Measurements from ENCODE around the gene MSI1. TPM values are rescaled to one million over a fixed set of nuclear protein-coding genes. Genes with fewer than 3 reads are reported as not detected.

Gene MSI1
- total and polyA plus RNA-seq, 2 experiments from 2014 or later: 12.8 to 16.9 TPM

- Histone ChIP-seq H3K9me2 (ENCODE audit: insufficient read depth) (no peaks in the 10 kb centered on the region), H4K20me1 (replicated peaks; ENCODE audit: insufficient read depth) (no peaks in the 10 kb centered on the region), H3K79me2 (replicated peaks; ENCODE audit: insufficient read depth) (no peaks in the 10 kb centered on the region), H2AFZ (no peak overlapping the region), H3F3A (replicated peaks; ENCODE audit: low read depth) (no peaks in the 10 kb centered on the region), H3K36me3 (ENCODE audit: insufficient read depth) (no peaks in the 10 kb centered on the region), H3K4me1 (ENCODE audit: insufficient read depth) (no peaks in the 10 kb centered on the region), H3K4me3 (no peak overlapping the region), H3K27ac (ENCODE audit: low read depth) (no peak overlapping the region), H3K27me3 (ENCODE audit: insufficient read depth) (no peaks in the 10 kb centered on the region), H3K4me2 (no peak overlapping the region)
- no peak overlapping the region for H3K4me3 Mint-ChIP-seq
- peaks cover 21% of the 10 kb centered on the region for H3K9me3 Mint-ChIP-seq
- H3K27ac Mint-ChIP-seq: no peak overlapping the region
- TF ChIP-seq POLR2AphosphoS5 (IDR thresholded peaks at IDR 0.05; ENCODE audit: low read depth): no peak
- no peak for TF ChIP-seq CREB1 (CRISPR knock-in tag; IDR thresholded peaks at IDR 0.05; ENCODE audit: low read depth)
- TF ChIP-seq REST (IDR thresholded peaks at IDR 0.05; ENCODE audit: unreplicated experiment): no peak
- H3K27me3 Mint-ChIP-seq (ENCODE audit: insufficient read depth, low read depth, poor library complexity): peaks cover 12% of the 10 kb centered on the region
- DNase-seq (ENCODE audit: low spot score): no peak
- H3K36me3 Mint-ChIP-seq (ENCODE audit: low read depth): peaks cover 18% of the 10 kb centered on the region
- no peak for ATAC-seq
- no peaks in the 10 kb centered on the region for H3K4me1 Mint-ChIP-seq
These were observed 36.4 kb downstream of the MSI1 start for GRCh38 chr12:120332523-120332922.

- Mint-ChIP-seq H3K4me3 (no peak overlapping the region), H3K27ac (no peak overlapping the region), H3K36me3 (ENCODE audit: low read depth) (peaks cover 13% of the 10 kb centered on the region; the same call in 2 of the 3 replicates), H3K4me1 (no peaks in the 10 kb centered on the region), H3K27me3 (ENCODE audit: insufficient read depth, low read depth, poor library complexity) (peaks cover 12% of the 10 kb centered on the region), H3K9me3 (peaks cover 16% of the 10 kb centered on the region)
- ATAC-seq (no peak), DNase-seq (ENCODE audit: low spot score) (no peak)
- Histone ChIP-seq H3K4me3 (no peak overlapping the region), H3K9me2 (ENCODE audit: insufficient read depth) (no peaks in the 10 kb centered on the region), H3F3A (replicated peaks; ENCODE audit: low read depth) (no peaks in the 10 kb centered on the region), H3K79me2 (replicated peaks; ENCODE audit: insufficient read depth) (no peaks in the 10 kb centered on the region), H3K36me3 (ENCODE audit: insufficient read depth) (no peaks in the 10 kb centered on the region), H3K4me2 (no peak overlapping the region), H2AFZ (no peak overlapping the region), H3K27ac (ENCODE audit: low read depth) (no peak overlapping the region), H3K4me1 (ENCODE audit: insufficient read depth) (no peaks in the 10 kb centered on the region), H4K20me1 (replicated peaks; ENCODE audit: insufficient read depth) (no peaks in the 10 kb centered on the region), H3K27me3 (ENCODE audit: insufficient read depth) (no peaks in the 10 kb centered on the region)
- TF ChIP-seq ZNF462 (CRISPR knock-in tag; IDR thresholded peaks at IDR 0.05) (no peak), JUNB (IDR thresholded peaks at IDR 0.05; ENCODE audit: unreplicated experiment) (no peak), ZNF114 (CRISPR knock-in tag; IDR thresholded peaks at IDR 0.05) (no peak), POLR2AphosphoS5 (IDR thresholded peaks at IDR 0.05; ENCODE audit: low read depth) (no peak), REST (IDR thresholded peaks at IDR 0.05; ENCODE audit: unreplicated experiment) (no peak), EZH2phosphoT487 (IDR thresholded peaks at IDR 0.05; ENCODE audit: unreplicated experiment) (no peak), ZNF331 (CRISPR knock-in tag; IDR thresholded peaks at IDR 0.05; ENCODE audit: low read depth) (no peak), CREB1 (CRISPR knock-in tag; IDR thresholded peaks at IDR 0.05; ENCODE audit: low read depth) (no peak)
These were observed 36.9 kb downstream of the MSI1 start for GRCh38 chr12:120332041-120332440.
